Natural killer cell (primary cell): ENCODE results near the gene ATP10A. TPM values are rescaled to one million over a fixed set of nuclear protein-coding genes. Genes with fewer than 3 reads are reported as not detected.

Experiments
- ATAC-seq, 3 donors: fragments of 150-1000 bp in 2 of 3; fragments of 200-7000 bp in 1 of 3; cut with Tn5 transposase; 1 replicate in 1 of 3; 2 replicates in 2 of 3; pipeline ENCODE4 v1.10.0; 2021; ENCODE audit warnings: mild to moderate bottlenecking in 2 of 3, moderate library complexity in 2 of 3
- DNase-seq, 2 donors: peaks; one replicate each; pipeline versions ENCODE4 v3.0.0 to v3.0.0-alpha.2; 2013 to 2021; ENCODE audit warnings: mixed read lengths in 1 of 2
- H3K27ac ChIP-seq: one replicate; pipeline ENCODE4 v1.5.1; 2013; ENCODE audit warnings: mild to moderate bottlenecking, low read length
- H3K27me3 ChIP-seq: one replicate; pipeline ENCODE4 v1.6.1; 2013; ENCODE audit warnings: low read length; ENCODE audit not compliant: control insufficient read depth, insufficient read depth
- H3K36me3 ChIP-seq: one replicate; pipeline ENCODE4 v1.6.1; 2013; ENCODE audit warnings: low read length; ENCODE audit not compliant: control insufficient read depth, insufficient read depth
- H3K4me1 ChIP-seq: one replicate; pipeline ENCODE4 v1.6.1; 2013; ENCODE audit warnings: low read length; ENCODE audit not compliant: control insufficient read depth, insufficient read depth
- H3K4me3 ChIP-seq: one replicate; pipeline ENCODE4 v1.5.1; 2013; ENCODE audit warnings: low read length
- H3K9me3 ChIP-seq: one replicate; pipeline ENCODE4 v1.6.1; 2013; ENCODE audit warnings: low read length; ENCODE audit not compliant: control insufficient read depth, insufficient read depth
- H3K27ac Mint-ChIP-seq, 2 donors: one replicate each; pipeline ENCODE4 v1.8.0; 2022; ENCODE audit warnings: mild to moderate bottlenecking in 2 of 2, mixed read lengths in 2 of 2, moderate library complexity in 1 of 2
- H3K27me3 Mint-ChIP-seq, 2 donors: one replicate each; pipeline ENCODE4 v1.8.0; 2022; ENCODE audit warnings: low read depth in 2 of 2, mixed read lengths in 2 of 2
- H3K36me3 Mint-ChIP-seq: one replicate; pipeline ENCODE4 v1.8.0; 2022; ENCODE audit warnings: mixed read lengths
- H3K4me1 Mint-ChIP-seq, 2 donors: one replicate each; pipeline ENCODE4 v1.8.0; 2022; ENCODE audit warnings: mixed read lengths in 2 of 2
- H3K4me3 Mint-ChIP-seq: one replicate; pipeline ENCODE4 v1.8.0; 2022; ENCODE audit warnings: mild to moderate bottlenecking, moderate library complexity, mixed read lengths
- H3K9me3 Mint-ChIP-seq, 2 donors: one replicate each; pipeline ENCODE4 v1.8.0; 2022; ENCODE audit warnings: mixed read lengths in 2 of 2
- CTCF ChIP-seq: fragments of 200-600 bp; IDR thresholded peaks from one replicate; pipeline ENCODE4 v1.8.0; 2022; ENCODE audit warnings: antibody characterized with exemption
- WGBS: methylation state at CpG from one replicate; pipeline ENCODE4 v1.1.7; 2013; ENCODE audit warnings: missing lambda C conversion rate; ENCODE audit not compliant: insufficient coverage; 5-methylcytosine and 5-hydroxymethylcytosine counted together
- intact Hi-C: fragments of 100-400 bp; cut with micrococcal nuclease; formaldehyde crosslinking; loops from one replicate; pipeline ENCODE4 v1.14.2; 2022
- total RNA-seq, 4 donors: library from RNA; stranded (reverse); fragments of 120-200 nt in 1 of 4; gene quantifications; one replicate each; pipeline versions ENCODE4 v1.2.3 to v1.2.4, GENCODE V29; 2013 to 2022

Gene ATP10A
- total RNA-seq, 3 donors from 2014 or later (not counting 1 experiment from before 2014, with no cell fraction given): 50.1 to 67.0 (median 51.2) TPM

- Mint-ChIP-seq H3K4me1 (peaks cover 36 to 56% of the 10 kb centered on the region in 2 donors), H3K27me3 (no peaks in the 10 kb centered on the region), H3K9me3 (no peaks in the 10 kb centered on the region), H3K27ac (no peak overlapping the region), H3K4me3 (no peak overlapping the region), H3K36me3 (peaks cover 5% of the 10 kb centered on the region)
- DNase-seq (no peak), ATAC-seq (no peak)
- no peak for TF ChIP-seq CTCF
- H3K36me3 ChIP-seq: peaks cover 12% of the 10 kb centered on the region
- H3K27ac ChIP-seq: no peak overlapping the region
- peaks cover 4% of the 10 kb centered on the region for H3K9me3 ChIP-seq
- peaks cover 6% of the 10 kb centered on the region for H3K4me1 ChIP-seq
- H3K27me3 ChIP-seq: no peaks in the 10 kb centered on the region
- WGBS: 97% methylated on average over 7 of the region's 7 CpGs
- H3K4me3 ChIP-seq: no peak overlapping the region
- intact Hi-C loops: no loop called here
Measured at GRCh38 chr15:25763954-25764353, 99.2 kb downstream of the ATP10A start.

GRCh38 chr15:25763331-25763751, 99.8 kb downstream of the ATP10A start:
- no peak overlapping the region for H3K4me3 Mint-ChIP-seq
- Histone ChIP-seq H3K4me1 (peaks cover 6% of the 10 kb centered on the region), H3K4me3 (no peak overlapping the region), H3K36me3 (peaks cover 12% of the 10 kb centered on the region), H3K27ac (no peak overlapping the region), H3K27me3 (no peaks in the 10 kb centered on the region), H3K9me3 (peaks cover 4% of the 10 kb centered on the region)
- peaks cover 5% of the 10 kb centered on the region for H3K36me3 Mint-ChIP-seq
- intact Hi-C loops: no loop called here
- peak overlapping the region in 1 of 2 donors; percentile 19 for H3K27ac Mint-ChIP-seq
- DNase-seq (no peak), ATAC-seq (no peak)
- H3K4me1 Mint-ChIP-seq: peaks cover 41 to 59% of the 10 kb centered on the region in 2 donors
- no peaks in the 10 kb centered on the region for H3K27me3 Mint-ChIP-seq
- no peaks in the 10 kb centered on the region for H3K9me3 Mint-ChIP-seq
- WGBS: 88% methylated on average over 4 of the region's 4 CpGs
- no peak for TF ChIP-seq CTCF

GRCh38 chr15:25761971-25762662, 101.0 kb downstream of the ATP10A start:
- DNase-seq: no peak
- H3K4me3 Mint-ChIP-seq: no peak overlapping the region
- H3K4me3 ChIP-seq: no peak overlapping the region

More at GRCh38 chr15:25761971-25762662, 101.0 kb downstream of the ATP10A start:
- Mint-ChIP-seq H3K27ac (peak overlapping the region; percentile 19 to 85), H3K27me3 (no peaks in the 10 kb centered on the region), H3K36me3 (peaks cover 5% of the 10 kb centered on the region), H3K4me1 (peaks cover 41 to 59% of the 10 kb centered on the region in 2 donors), H3K9me3 (no peaks in the 10 kb centered on the region)
- Histone ChIP-seq H3K27ac (no peak overlapping the region), H3K36me3 (peaks cover 12% of the 10 kb centered on the region), H3K27me3 (no peaks in the 10 kb centered on the region), H3K9me3 (peaks cover 4% of the 10 kb centered on the region), H3K4me1 (peaks cover 6% of the 10 kb centered on the region)
- intact Hi-C loops: no loop called here
- 78% methylated on average over 12 of the region's 13 CpGs for WGBS
- ATAC-seq: peak in 1 of 3 donors; percentile 12
- no peak for TF ChIP-seq CTCF
